Measurements from ENCODE around the gene CYP4F2. TPM values are rescaled to one million over a fixed set of nuclear protein-coding genes. Genes with fewer than 3 reads are reported as not detected.

The CYP4F2 gene
- total and polyA plus RNA-seq, 4 donors, result 0.43 TPM; not detected in 3

DNA sequence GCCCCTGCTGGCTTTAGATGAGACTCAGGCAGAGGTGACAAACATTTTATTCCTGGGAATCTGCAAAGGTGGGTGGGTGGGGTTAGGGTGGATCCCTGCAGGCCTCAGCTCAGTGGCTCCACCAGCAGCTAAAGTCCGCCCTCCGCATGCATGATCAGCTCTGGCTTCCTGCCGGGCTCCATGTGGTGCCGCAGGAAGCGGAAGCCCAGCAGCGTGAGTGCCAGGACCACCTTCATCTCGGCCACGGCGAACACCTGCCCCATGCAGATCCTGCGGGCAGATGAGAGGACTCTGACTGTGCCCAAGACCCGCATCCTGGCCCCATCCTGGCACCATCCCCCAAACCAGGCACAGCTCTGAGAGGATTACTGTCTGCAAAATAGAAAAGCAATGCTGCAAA, 26.3 kb downstream of the CYP4F2 start:
- Histone ChIP-seq H3K36me3 (ENCODE audit: control insufficient read depth in 4 of 4, insufficient read depth in 4 of 4, low read length in 4 of 4) (no peaks in the 10 kb centered on the region), H3K4me3 (no peak overlapping the region), H3K27ac (ENCODE audit: low read depth in 1 of 2, low read length in 1 of 2) (no peak overlapping the region), H3K27me3 (ENCODE audit: control insufficient read depth in 3 of 3, insufficient read depth in 3 of 3, low read length in 2 of 3) (no peaks in the 10 kb centered on the region), H3K9ac (ENCODE audit: insufficient read depth in 1 of 2, low read length in 2 of 2) (no peak overlapping the region), H3K9me3 (ENCODE audit: control insufficient read depth in 4 of 4, insufficient read depth in 3 of 4, low read length in 3 of 4) (no peaks in the 10 kb centered on the region), H3K4me1 (ENCODE audit: control insufficient read depth in 5 of 5, insufficient read depth in 5 of 5, low read length in 5 of 5) (no peaks in the 10 kb centered on the region)
- no peak for ATAC-seq (ENCODE audit: insufficient read depth, low FRiP score)
- WGBS, 2 donors, result 6 to 19% methylated on average over 11 of the region's 11 CpGs
- TF ChIP-seq, protein P1, sequence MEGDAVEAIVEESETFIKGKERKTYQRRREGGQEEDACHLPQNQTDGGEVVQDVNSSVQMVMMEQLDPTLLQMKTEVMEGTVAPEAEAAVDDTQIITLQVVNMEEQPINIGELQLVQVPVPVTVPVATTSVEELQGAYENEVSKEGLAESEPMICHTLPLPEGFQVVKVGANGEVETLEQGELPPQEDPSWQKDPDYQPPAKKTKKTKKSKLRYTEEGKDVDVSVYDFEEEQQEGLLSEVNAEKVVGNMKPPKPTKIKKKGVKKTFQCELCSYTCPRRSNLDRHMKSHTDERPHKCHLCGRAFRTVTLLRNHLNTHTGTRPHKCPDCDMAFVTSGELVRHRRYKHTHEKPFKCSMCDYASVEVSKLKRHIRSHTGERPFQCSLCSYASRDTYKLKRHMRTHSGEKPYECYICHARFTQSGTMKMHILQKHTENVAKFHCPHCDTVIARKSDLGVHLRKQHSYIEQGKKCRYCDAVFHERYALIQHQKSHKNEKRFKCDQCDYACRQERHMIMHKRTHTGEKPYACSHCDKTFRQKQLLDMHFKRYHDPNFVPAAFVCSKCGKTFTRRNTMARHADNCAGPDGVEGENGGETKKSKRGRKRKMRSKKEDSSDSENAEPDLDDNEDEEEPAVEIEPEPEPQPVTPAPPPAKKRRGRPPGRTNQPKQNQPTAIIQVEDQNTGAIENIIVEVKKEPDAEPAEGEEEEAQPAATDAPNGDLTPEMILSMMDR (IDR thresholded peaks at IDR 0.05; ENCODE audit: control extremely low read depth, extremely low read depth), result no peak
- peak in 1 of 3 donors; percentile 0 for DNase-seq

DNA sequence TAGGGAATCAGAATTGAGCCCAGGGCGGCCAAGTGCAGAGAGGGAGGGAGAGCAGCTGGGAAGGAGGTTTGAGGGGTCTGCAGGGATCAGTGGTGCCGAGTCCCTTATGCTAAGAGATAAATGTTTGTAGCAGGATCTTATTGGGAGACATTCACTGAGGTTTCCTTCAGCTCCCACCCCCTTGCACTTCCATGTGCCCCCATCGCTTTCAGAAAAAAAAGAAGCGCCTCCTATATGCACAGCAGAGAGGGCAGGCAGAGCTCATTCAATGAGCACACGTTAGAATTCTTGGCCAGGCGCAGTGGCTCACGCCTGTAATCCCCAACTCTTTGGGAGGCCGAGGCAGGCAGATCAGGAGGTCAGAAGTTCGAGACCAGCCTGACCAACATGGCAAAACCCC, 28.0 kb downstream of the CYP4F2 start:
- H3K36me3 ChIP-seq (ENCODE audit: control insufficient read depth in 4 of 4, insufficient read depth in 4 of 4, low read length in 4 of 4), result no peaks in the 10 kb centered on the region
- DNase-seq, result no peak
- no peaks in the 10 kb centered on the region for H3K27me3 ChIP-seq (ENCODE audit: control insufficient read depth in 3 of 3, insufficient read depth in 3 of 3, low read length in 2 of 3)
- no peak overlapping the region for H3K9ac ChIP-seq (ENCODE audit: insufficient read depth in 1 of 2, low read length in 2 of 2)
- 31 to 59% methylated on average over 9 of the region's 9 CpGs for WGBS, 2 donors
- TF ChIP-seq, protein P1 (IDR thresholded peaks at IDR 0.05; ENCODE audit: control extremely low read depth, extremely low read depth), result no peak
- no peaks in the 10 kb centered on the region for H3K4me1 ChIP-seq (ENCODE audit: control insufficient read depth in 5 of 5, insufficient read depth in 5 of 5, low read length in 5 of 5)
- no peaks in the 10 kb centered on the region for H3K9me3 ChIP-seq (ENCODE audit: control insufficient read depth in 4 of 4, insufficient read depth in 3 of 4, low read length in 3 of 4)
- ATAC-seq (ENCODE audit: insufficient read depth, low FRiP score), result no peak
- H3K4me3 ChIP-seq, result no peak overlapping the region
- H3K27ac ChIP-seq (ENCODE audit: low read depth in 1 of 2, low read length in 1 of 2), result no peak overlapping the region

DNA sequence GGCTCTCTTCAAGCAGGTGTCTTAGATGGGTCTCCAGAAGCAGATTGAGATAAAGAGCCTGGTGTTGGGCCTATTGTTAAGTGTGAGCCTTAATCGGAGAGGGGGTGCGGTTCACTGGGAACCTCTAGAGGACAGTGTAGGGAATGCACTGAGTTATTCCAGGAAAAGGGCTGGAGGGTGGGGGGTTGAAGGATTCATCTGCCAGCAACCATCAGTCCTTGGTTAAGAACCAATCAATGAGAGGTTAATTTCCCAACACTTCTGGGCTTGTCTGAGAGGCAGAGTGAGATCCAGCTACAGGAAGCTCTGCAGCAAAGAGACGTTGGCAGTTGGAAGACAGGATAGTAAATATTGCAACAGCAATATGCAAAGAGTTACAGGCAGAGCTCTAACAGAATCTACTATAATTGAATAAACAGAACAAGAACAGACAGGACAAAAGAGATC, 28.7 kb downstream of the CYP4F2 start:
- TF ChIP-seq, protein P1 (IDR thresholded peaks at IDR 0.05; ENCODE audit: control extremely low read depth, extremely low read depth), result peak; percentile 69
- Histone ChIP-seq H3K4me1 (ENCODE audit: control insufficient read depth in 5 of 5, insufficient read depth in 5 of 5, low read length in 5 of 5) (no peaks in the 10 kb centered on the region), H3K4me3 (no peak overlapping the region), H3K36me3 (ENCODE audit: control insufficient read depth in 4 of 4, insufficient read depth in 4 of 4, low read length in 4 of 4) (no peaks in the 10 kb centered on the region), H3K9ac (ENCODE audit: insufficient read depth in 1 of 2, low read length in 2 of 2) (no peak overlapping the region), H3K9me3 (ENCODE audit: control insufficient read depth in 4 of 4, insufficient read depth in 3 of 4, low read length in 3 of 4) (no peaks in the 10 kb centered on the region), H3K27me3 (ENCODE audit: control insufficient read depth in 3 of 3, insufficient read depth in 3 of 3, low read length in 2 of 3) (no peaks in the 10 kb centered on the region), H3K27ac (ENCODE audit: low read depth in 1 of 2, low read length in 1 of 2) (no peak overlapping the region)
- DNase-seq (peak; percentile 43 to 60 (median 47)), ATAC-seq (ENCODE audit: insufficient read depth, low FRiP score) (peak; percentile 72)
- WGBS, 2 donors, result 1 to 2% methylated on average over 3 of the region's 3 CpGs

DNA sequence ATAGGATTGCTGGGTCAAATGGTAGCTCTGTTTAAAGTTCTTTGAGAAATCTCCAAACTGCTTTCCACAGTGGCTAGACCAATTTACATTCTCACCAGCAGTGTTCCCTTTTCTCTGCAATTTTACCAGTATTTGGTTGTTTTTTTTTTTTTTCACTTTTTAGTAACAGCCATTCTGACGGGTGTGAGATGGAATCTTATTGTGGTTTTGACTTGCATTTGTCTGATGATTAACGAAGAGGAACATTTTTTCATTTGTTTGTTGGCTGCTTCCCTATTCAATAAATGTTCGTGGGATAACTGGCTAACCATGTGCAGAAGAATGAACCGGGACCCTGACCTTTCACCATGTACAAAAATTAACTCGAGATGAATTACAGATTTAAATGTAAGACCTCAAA, 31.2 kb downstream of the CYP4F2 start:
- Histone ChIP-seq H3K4me3 (no peak overlapping the region), H3K4me1 (ENCODE audit: control insufficient read depth in 5 of 5, insufficient read depth in 5 of 5, low read length in 5 of 5) (no peaks in the 10 kb centered on the region), H3K27me3 (ENCODE audit: control insufficient read depth in 3 of 3, insufficient read depth in 3 of 3, low read length in 2 of 3) (no peaks in the 10 kb centered on the region), H3K27ac (ENCODE audit: low read depth in 1 of 2, low read length in 1 of 2) (no peak overlapping the region), H3K36me3 (ENCODE audit: control insufficient read depth in 4 of 4, insufficient read depth in 4 of 4, low read length in 4 of 4) (no peaks in the 10 kb centered on the region), H3K9ac (ENCODE audit: insufficient read depth in 1 of 2, low read length in 2 of 2) (no peak overlapping the region), H3K9me3 (ENCODE audit: control insufficient read depth in 4 of 4, insufficient read depth in 3 of 4, low read length in 3 of 4) (no peaks in the 10 kb centered on the region)
- TF ChIP-seq, protein P1 (IDR thresholded peaks at IDR 0.05; ENCODE audit: control extremely low read depth, extremely low read depth), result no peak
- 34 to 47% methylated on average over 5 of the region's 5 CpGs for WGBS, 2 donors
- ATAC-seq (ENCODE audit: insufficient read depth, low FRiP score) (no peak), DNase-seq (no peak)

All from lung (tissue), 12 donors.